H1 (cell line): ENCODE data around the gene ATG16L2. TPM values are rescaled to one million over a fixed set of nuclear protein-coding genes. Genes with fewer than 3 reads are reported as not detected.

ENCODE experiments used
- BACH1 ChIP-seq: IDR thresholded peaks from 2 replicates; pipeline ENCODE4 v1.6.1; 2012; ENCODE audit warnings: low read length, improper control_type of control experiment
- BRCA1 ChIP-seq: IDR thresholded peaks from 2 replicates; pipeline ENCODE4 v1.6.1; 2012; ENCODE audit warnings: low read depth, low read length, improper control_type of control experiment
- CEBPB ChIP-seq: IDR thresholded peaks from 2 replicates; pipeline ENCODE4 v1.6.1; 2012; ENCODE audit warnings: low read depth, low read length
- CHD2 ChIP-seq: IDR thresholded peaks from 2 replicates; pipeline ENCODE4 v1.6.1; 2012; ENCODE audit warnings: low read length, improper control_type of control experiment
- CREB1 ChIP-seq: IDR thresholded peaks from 2 replicates; pipeline ENCODE4 v1.6.1; 2012; ENCODE audit warnings: inconsistent platforms
- EP300 ChIP-seq, 2 experiments: IDR thresholded peaks; 1 replicate in 1 of 2; 2 replicates in 1 of 2; pipeline ENCODE4 v1.6.1; 2011 to 2012; ENCODE audit warnings: low read depth in 2 of 2, low read length in 2 of 2, mild to moderate bottlenecking in 2 of 2, borderline replicate concordance in 1 of 2, inconsistent platforms in 1 of 2, moderate library complexity in 1 of 2
- FOSL1 ChIP-seq: IDR thresholded peaks from 2 replicates; pipeline ENCODE4 v1.6.1; 2011; ENCODE audit warnings: mild to moderate bottlenecking, low read depth, low read length, moderate library complexity; ENCODE audit not compliant: insufficient read depth
- JUN ChIP-seq: IDR thresholded peaks from 2 replicates; pipeline ENCODE4 v1.6.1; 2011; ENCODE audit warnings: low read depth, mild to moderate bottlenecking, improper control_type of control experiment, low read length
- JUND ChIP-seq: IDR thresholded peaks from 2 replicates; pipeline ENCODE4 v1.6.1; 2011; ENCODE audit warnings: mild to moderate bottlenecking, improper control_type of control experiment, low read length
- NANOG ChIP-seq: IDR thresholded peaks from 2 replicates; pipeline ENCODE4 v1.6.1; 2011; ENCODE audit warnings: low read length, low read depth, mild to moderate bottlenecking, inconsistent platforms; ENCODE audit not compliant: insufficient read depth, poor library complexity, severe bottlenecking
- PHF8 ChIP-seq: fragments of 200-600 bp; sonication (generic); conservative IDR thresholded peaks from 2 replicates; pipeline ENCODE4 v1.7.1; 2012; ENCODE audit warnings: low read depth, mild to moderate bottlenecking, inconsistent platforms, low read length, moderate library complexity
- POLR2AphosphoS5 ChIP-seq: IDR thresholded peaks from 2 replicates; pipeline ENCODE4 v1.6.1; 2011; ENCODE audit warnings: low read depth, low read length
- RNF2 ChIP-seq: fragments of 200-900, 300-1000 bp; sonication (generic); IDR thresholded peaks from 2 replicates; pipeline ENCODE4 v1.7.1; 2016; ENCODE audit warnings: borderline replicate concordance, low read depth, mild to moderate bottlenecking, antibody characterized with exemption, low read length; ENCODE audit not compliant: poor library complexity, severe bottlenecking; ENCODE audit errors: missing control alignments
- RXRA ChIP-seq: IDR thresholded peaks from 2 replicates; pipeline ENCODE4 v1.6.1; 2011; ENCODE audit warnings: low read depth, mild to moderate bottlenecking, low read length, moderate library complexity; ENCODE audit not compliant: insufficient read depth
- SIN3A ChIP-seq, 2 experiments: IDR thresholded peaks in 1 of 2; conservative IDR thresholded peaks in 1 of 2; 2 replicates each; pipeline ENCODE4 v1.6.1; 2011 to 2012; ENCODE audit warnings: low read length in 2 of 2, improper control_type of control experiment in 1 of 2, low read depth in 1 of 2, mild to moderate bottlenecking in 1 of 2
- SP4 ChIP-seq: IDR thresholded peaks from 2 replicates; pipeline ENCODE4 v1.6.1; 2012; ENCODE audit warnings: low read length, inconsistent platforms
- SRF ChIP-seq: IDR thresholded peaks from 2 replicates; pipeline ENCODE4 v1.6.1; 2011; ENCODE audit warnings: mild to moderate bottlenecking, low read depth, low read length, moderate library complexity
- TAF1 ChIP-seq: IDR thresholded peaks from 2 replicates; pipeline ENCODE4 v1.6.1; 2011; ENCODE audit warnings: mild to moderate bottlenecking, low read depth, low read length
- TEAD4 ChIP-seq: IDR thresholded peaks from 2 replicates; pipeline ENCODE4 v1.6.1; 2012; ENCODE audit warnings: low read depth, low read length, inconsistent platforms, mixed read lengths
- ZNF274 ChIP-seq: IDR thresholded peaks from 2 replicates; pipeline ENCODE4 v1.7.0; 2012; ENCODE audit warnings: low read length, borderline replicate concordance; ENCODE audit errors: extremely low read depth
- polyA plus RNA-seq, 7 experiments: library from polyadenylated mRNA; depleted of rRNA in 3 of 7; stranded (reverse) in 5 of 7; unstranded in 2 of 7; fragments of >200 nt in 5 of 7; fragments of 200-250 nt in 2 of 7; gene quantifications; 1 replicate in 5 of 7; 2 replicates in 1 of 7; 4 replicates in 1 of 7; pipeline versions ENCODE4 v1.2.1 to v1.2.3, GENCODE V29; 2011 to 2013; ENCODE audit warnings: missing spikeins in 2 of 7, mixed read lengths in 2 of 7
- total RNA-seq: library from RNA; stranded (reverse); fragmentation: NEBNext Ultra II Directional; extraction: Animal tissue kit (Norgen Biotek cat#: 25700); gene quantifications from 2 replicates; pipeline ENCODE4 v1.2.1, GENCODE V29; 2021
- TF ChIP-seq, protein P1 (sequence below): IDR thresholded peaks from 2 replicates; pipeline ENCODE4 v1.6.1; 2012; ENCODE audit warnings: low read length, inconsistent platforms
- TF ChIP-seq, protein P2 (sequence below), 3 experiments: IDR thresholded peaks; 1 replicate in 2 of 3; 2 replicates in 1 of 3; pipeline versions ENCODE4 v1.5.1 to v1.6.1; 2011; ENCODE audit warnings: low read length in 3 of 3, mild to moderate bottlenecking in 3 of 3, inconsistent platforms in 2 of 3, low read depth in 1 of 3, moderate library complexity in 1 of 3; ENCODE audit not compliant: insufficient read depth in 1 of 3; ENCODE audit errors: control extremely low read depth in 1 of 3

Gene ATG16L2
- total and polyA plus RNA-seq, 2 of the 8 experiments (the other 6 are each of a cell fraction or from before 2014, with no cell fraction given) = 11.0 to 18.5 TPM

DNA sequence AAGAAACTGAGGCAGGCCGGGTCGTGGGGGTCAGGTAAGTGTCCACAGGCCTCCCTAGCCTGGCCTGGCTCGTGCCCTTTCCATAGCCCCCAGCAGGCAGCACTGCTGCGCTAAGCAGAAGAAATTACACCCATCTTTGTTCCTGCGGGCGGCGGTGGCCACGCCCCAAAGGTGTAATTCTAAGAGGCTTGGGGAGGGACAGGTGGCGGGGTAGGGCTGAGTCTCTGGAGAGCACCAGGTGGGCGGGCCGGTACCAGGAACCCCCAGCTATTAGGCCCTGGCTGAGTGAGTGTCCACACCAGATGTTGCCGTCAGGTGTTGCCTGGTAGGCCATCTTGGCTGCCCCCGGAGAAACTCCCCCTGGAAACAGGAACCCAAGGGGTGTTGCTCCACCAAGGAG lies 49.7 kb upstream of the ATG16L2 start (continued):
- TF ChIP-seq TAF1 (0 out of 2 replicates have a peak, but pooled peaks have one; percentile 28), JUND (no peak), FOSL1 (no peak), SRF (no peak), RNF2 (no peak), BRCA1 (no peak), ZNF274 (no peak), EP300 (IDR thresholded peaks at IDR 0.05; ENCODE audit: borderline replicate concordance in 1 of 2, low read depth in 2 of 2, low read length in 2 of 2) (no peak; a peak in 1 of 3 replicates), JUN (no peak), CEBPB (0 out of 2 replicates have a peak, but pooled peaks have one; percentile 29), TEAD4 (peak; percentile 16; the same call in 1 of the 2 replicates), POLR2AphosphoS5 (no peak), BACH1 (no peak), RXRA (no peak), SP4 (no peak), CHD2 (no peak), NANOG (no peak), CREB1 (no peak), PHF8 (no peak), SIN3A (conservative IDR thresholded peaks at IDR 0.05 in 1 of 2, IDR thresholded peaks at IDR 0.05 in 1 of 2; ENCODE audit: low read depth in 1 of 2, low read length in 2 of 2) (no peak)
- TF ChIP-seq, protein P1, sequence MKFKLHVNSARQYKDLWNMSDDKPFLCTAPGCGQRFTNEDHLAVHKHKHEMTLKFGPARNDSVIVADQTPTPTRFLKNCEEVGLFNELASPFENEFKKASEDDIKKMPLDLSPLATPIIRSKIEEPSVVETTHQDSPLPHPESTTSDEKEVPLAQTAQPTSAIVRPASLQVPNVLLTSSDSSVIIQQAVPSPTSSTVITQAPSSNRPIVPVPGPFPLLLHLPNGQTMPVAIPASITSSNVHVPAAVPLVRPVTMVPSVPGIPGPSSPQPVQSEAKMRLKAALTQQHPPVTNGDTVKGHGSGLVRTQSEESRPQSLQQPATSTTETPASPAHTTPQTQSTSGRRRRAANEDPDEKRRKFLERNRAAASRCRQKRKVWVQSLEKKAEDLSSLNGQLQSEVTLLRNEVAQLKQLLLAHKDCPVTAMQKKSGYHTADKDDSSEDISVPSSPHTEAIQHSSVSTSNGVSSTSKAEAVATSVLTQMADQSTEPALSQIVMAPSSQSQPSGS = no peak
- TF ChIP-seq, protein P2, sequence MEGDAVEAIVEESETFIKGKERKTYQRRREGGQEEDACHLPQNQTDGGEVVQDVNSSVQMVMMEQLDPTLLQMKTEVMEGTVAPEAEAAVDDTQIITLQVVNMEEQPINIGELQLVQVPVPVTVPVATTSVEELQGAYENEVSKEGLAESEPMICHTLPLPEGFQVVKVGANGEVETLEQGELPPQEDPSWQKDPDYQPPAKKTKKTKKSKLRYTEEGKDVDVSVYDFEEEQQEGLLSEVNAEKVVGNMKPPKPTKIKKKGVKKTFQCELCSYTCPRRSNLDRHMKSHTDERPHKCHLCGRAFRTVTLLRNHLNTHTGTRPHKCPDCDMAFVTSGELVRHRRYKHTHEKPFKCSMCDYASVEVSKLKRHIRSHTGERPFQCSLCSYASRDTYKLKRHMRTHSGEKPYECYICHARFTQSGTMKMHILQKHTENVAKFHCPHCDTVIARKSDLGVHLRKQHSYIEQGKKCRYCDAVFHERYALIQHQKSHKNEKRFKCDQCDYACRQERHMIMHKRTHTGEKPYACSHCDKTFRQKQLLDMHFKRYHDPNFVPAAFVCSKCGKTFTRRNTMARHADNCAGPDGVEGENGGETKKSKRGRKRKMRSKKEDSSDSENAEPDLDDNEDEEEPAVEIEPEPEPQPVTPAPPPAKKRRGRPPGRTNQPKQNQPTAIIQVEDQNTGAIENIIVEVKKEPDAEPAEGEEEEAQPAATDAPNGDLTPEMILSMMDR (IDR thresholded peaks at IDR 0.05; ENCODE audit: control extremely low read depth in 1 of 3, insufficient read depth in 1 of 3, low read depth in 1 of 3, low read length in 3 of 3) = peak; percentile 62 to 67 (median 64)
